Measurements from ENCODE around the gene FEZF2.

The FEZF2 gene

GRCh38 chr3:62372621-62373041 is 719 bp downstream of the FEZF2 start:
- no peak for DNase-seq (ENCODE audit: low read depth)

GRCh38 chr3:62371720-62372591 is 1.4 kb downstream of the FEZF2 start:
- no peak for DNase-seq (ENCODE audit: low read depth)

GRCh38 chr3:62370858-62371719 is 2.3 kb downstream of the FEZF2 start:
- DNase-seq (ENCODE audit: low read depth) = no peak

- no peak for DNase-seq (ENCODE audit: low read depth)
These were observed 3.1 kb downstream of the FEZF2 start for GRCh38 chr3:62370112-62370857.

- no peak for DNase-seq (ENCODE audit: low read depth)
These were observed 3.9 kb downstream of the FEZF2 start for GRCh38 chr3:62369476-62369743.

- DNase-seq (ENCODE audit: low read depth) = no peak
These were observed 4.5 kb downstream of the FEZF2 start for GRCh38 chr3:62368705-62369475.

- DNase-seq (ENCODE audit: low read depth) = no peak
These were observed 5.1 kb downstream of the FEZF2 start for GRCh38 chr3:62368290-62368704.

- DNase-seq (ENCODE audit: low read depth) = no peak
These were observed 5.6 kb downstream of the FEZF2 start for GRCh38 chr3:62367763-62368195.

GRCh38 chr3:62366126-62366484 is 7.2 kb downstream of the FEZF2 start:
- no peak for DNase-seq (ENCODE audit: low read depth)

GRCh38 chr3:62365391-62366125 is 7.8 kb downstream of the FEZF2 start:
- no peak for DNase-seq (ENCODE audit: low read depth)

- no peak for DNase-seq (ENCODE audit: low read depth)
These were observed 9.2 kb downstream of the FEZF2 start for GRCh38 chr3:62364191-62364590.

GRCh38 chr3:62363275-62363674 is 10.1 kb downstream of the FEZF2 start:
- DNase-seq (ENCODE audit: low read depth) = no peak

- DNase-seq (ENCODE audit: low read depth) = no peak
These were observed 11.5 kb downstream of the FEZF2 start for GRCh38 chr3:62361824-62362223.

GRCh38 chr3:62361261-62361660 is 12.1 kb downstream of the FEZF2 start:
- DNase-seq (ENCODE audit: low read depth) = no peak

GRCh38 chr3:62359531-62359930 is 13.8 kb downstream of the FEZF2 start:
- no peak for DNase-seq (ENCODE audit: low read depth)

- DNase-seq (ENCODE audit: low read depth) = no peak
These were observed 17.0 kb downstream of the FEZF2 start for GRCh38 chr3:62356356-62356755.

GRCh38 chr3:62355703-62356102 is 17.6 kb downstream of the FEZF2 start:
- no peak for DNase-seq (ENCODE audit: low read depth)

- DNase-seq (ENCODE audit: low read depth) = no peak
These were observed 29.6 kb downstream of the FEZF2 start for GRCh38 chr3:62343755-62344154.

- DNase-seq (ENCODE audit: low read depth) = no peak
These were observed 38.2 kb downstream of the FEZF2 start for GRCh38 chr3:62335196-62335595.

GRCh38 chr3:62332835-62333244 is 40.5 kb downstream of the FEZF2 start:
- DNase-seq (ENCODE audit: low read depth) = peak; percentile 13

GRCh38 chr3:62332017-62332416 is 41.3 kb downstream of the FEZF2 start:
- DNase-seq (ENCODE audit: low read depth) = no peak
